Parathyroid adenoma (tissue), 2 donors: ENCODE measurements around the gene BEND6.

Source experiments
- H2AFZ ChIP-seq: fragments of 300-600 bp; sonication (generic); one replicate; pipeline ENCODE4 v1.7.0; 2017; ENCODE audit warnings: antibody characterized with exemption, mild to moderate bottlenecking
- H3K27ac ChIP-seq: fragments of 300-600 bp; sonication (generic); one replicate; pipeline ENCODE4 v1.7.0; 2017
- H3K27me3 ChIP-seq: fragments of 300-600 bp; sonication (generic); one replicate; pipeline ENCODE4 v1.7.0; 2017; ENCODE audit warnings: low read length; ENCODE audit not compliant: control insufficient read depth, insufficient read depth
- H3K36me3 ChIP-seq: fragments of 300-600 bp; sonication (generic); one replicate; pipeline ENCODE4 v1.7.0; 2017; ENCODE audit warnings: low read length; ENCODE audit not compliant: control insufficient read depth, insufficient read depth
- H3K4me1 ChIP-seq: fragments of 300-600 bp; sonication (generic); one replicate; pipeline ENCODE4 v1.7.0; 2017; ENCODE audit warnings: control low read depth
- H3K4me2 ChIP-seq: fragments of 300-600 bp; sonication (generic); one replicate; pipeline ENCODE4 v1.7.0; 2017; ENCODE audit warnings: low read length
- H3K4me3 ChIP-seq: fragments of 300-600 bp; sonication (generic); one replicate; pipeline ENCODE4 v1.7.0; 2017; ENCODE audit warnings: low read depth, low read length
- H3K79me2 ChIP-seq: fragments of 300-600 bp; sonication (generic); one replicate; pipeline ENCODE4 v1.7.0; 2017; ENCODE audit warnings: control low read depth
- H3K9ac ChIP-seq: fragments of 300-600 bp; sonication (generic); one replicate; pipeline ENCODE4 v1.7.0; 2017; ENCODE audit warnings: mild to moderate bottlenecking
- H3K9me3 ChIP-seq: fragments of 300-600 bp; sonication (generic); one replicate; pipeline ENCODE4 v1.7.0; 2017; ENCODE audit warnings: low read length; ENCODE audit not compliant: control insufficient read depth
- TF ChIP-seq, protein P1 (sequence below): fragments of 300-600 bp; sonication (generic); IDR thresholded peaks from one replicate; pipeline ENCODE4 v1.7.0; 2017; ENCODE audit warnings: antibody characterized with exemption, mild to moderate bottlenecking
- donor health status: primary hyperparathyroidism.

The BEND6 gene

DNA sequence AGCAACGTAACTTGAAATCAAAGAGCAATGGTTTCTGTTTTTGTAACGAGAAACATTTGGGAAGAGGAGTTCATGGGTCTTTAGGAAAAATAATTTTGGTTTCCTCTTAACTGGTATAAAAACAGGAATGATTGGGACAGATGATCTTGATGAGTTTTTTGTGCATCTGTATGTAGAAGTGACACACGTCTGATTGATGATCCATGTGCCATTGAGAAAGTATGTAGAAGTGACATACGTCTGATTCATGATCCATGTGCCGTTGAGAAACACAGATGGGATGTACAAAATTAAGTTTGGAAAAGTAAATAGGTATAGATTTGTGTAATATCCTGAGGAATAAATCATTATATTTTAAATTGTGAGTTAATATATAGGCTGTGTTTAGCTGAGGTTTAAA lies 93.7 kb downstream of the BEND6 start:
- Histone ChIP-seq H2AFZ (no peak overlapping the region), H3K9ac (no peak overlapping the region), H3K9me3 (no peaks in the 10 kb centered on the region), H3K79me2 (peaks cover 12% of the 10 kb centered on the region), H3K27ac (no peak overlapping the region), H3K36me3 (no peaks in the 10 kb centered on the region), H3K4me3 (no peak overlapping the region), H3K27me3 (no peaks in the 10 kb centered on the region), H3K4me1 (no peaks in the 10 kb centered on the region), H3K4me2 (no peak overlapping the region)
- TF ChIP-seq, protein P1, sequence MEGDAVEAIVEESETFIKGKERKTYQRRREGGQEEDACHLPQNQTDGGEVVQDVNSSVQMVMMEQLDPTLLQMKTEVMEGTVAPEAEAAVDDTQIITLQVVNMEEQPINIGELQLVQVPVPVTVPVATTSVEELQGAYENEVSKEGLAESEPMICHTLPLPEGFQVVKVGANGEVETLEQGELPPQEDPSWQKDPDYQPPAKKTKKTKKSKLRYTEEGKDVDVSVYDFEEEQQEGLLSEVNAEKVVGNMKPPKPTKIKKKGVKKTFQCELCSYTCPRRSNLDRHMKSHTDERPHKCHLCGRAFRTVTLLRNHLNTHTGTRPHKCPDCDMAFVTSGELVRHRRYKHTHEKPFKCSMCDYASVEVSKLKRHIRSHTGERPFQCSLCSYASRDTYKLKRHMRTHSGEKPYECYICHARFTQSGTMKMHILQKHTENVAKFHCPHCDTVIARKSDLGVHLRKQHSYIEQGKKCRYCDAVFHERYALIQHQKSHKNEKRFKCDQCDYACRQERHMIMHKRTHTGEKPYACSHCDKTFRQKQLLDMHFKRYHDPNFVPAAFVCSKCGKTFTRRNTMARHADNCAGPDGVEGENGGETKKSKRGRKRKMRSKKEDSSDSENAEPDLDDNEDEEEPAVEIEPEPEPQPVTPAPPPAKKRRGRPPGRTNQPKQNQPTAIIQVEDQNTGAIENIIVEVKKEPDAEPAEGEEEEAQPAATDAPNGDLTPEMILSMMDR: no peak

DNA sequence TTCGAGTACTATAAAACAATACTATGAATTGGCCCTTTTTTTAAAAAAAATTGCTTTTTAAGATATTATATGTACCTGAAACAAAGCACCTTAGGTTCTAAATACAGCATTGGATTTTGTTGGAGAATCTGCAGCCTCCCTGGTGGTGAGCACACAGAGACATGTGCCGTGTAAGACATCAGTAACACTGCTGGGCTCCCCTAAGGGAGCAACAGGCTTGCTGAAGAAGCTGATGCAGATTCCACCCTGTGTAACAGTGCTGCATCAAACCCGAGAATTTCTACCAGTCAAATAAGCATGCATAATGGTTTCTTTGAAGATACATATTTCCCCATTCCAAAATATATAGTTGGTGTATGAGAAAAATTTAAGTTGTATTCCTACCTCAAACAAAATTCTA lies 108.9 kb downstream of the BEND6 start:
- H3K4me2 ChIP-seq: no peak overlapping the region

DNA sequence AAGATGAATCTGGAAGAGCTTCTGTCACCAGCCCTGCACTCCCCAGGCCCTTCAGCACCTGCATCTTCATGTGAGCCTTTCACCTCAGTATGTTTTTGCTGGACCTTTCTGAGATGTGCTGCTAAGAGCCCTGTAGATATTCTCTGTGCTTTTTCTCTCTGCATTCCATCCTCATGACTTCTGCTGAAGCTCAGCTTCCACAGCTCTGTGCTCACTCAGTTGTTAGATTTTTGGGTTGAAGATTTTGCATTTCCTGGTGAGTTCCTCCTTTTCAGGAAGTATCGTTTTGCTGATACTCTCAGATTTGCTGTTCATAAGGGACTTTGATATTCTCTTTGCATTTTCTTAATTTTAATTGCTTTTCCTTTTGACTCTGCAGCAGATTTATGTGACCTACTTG lies 109.9 kb downstream of the BEND6 start:
- no peaks in the 10 kb centered on the region for H3K9me3 ChIP-seq
- no peak overlapping the region for H3K9ac ChIP-seq
- H3K36me3 ChIP-seq: no peaks in the 10 kb centered on the region

More for the DNA sequence above, 108.9 kb downstream of the BEND6 start:
- TF ChIP-seq, protein P1: no peak
- H3K9ac ChIP-seq: no peak overlapping the region
- no peaks in the 10 kb centered on the region for H3K36me3 ChIP-seq
- H2AFZ ChIP-seq: no peak overlapping the region
- no peaks in the 10 kb centered on the region for H3K9me3 ChIP-seq
- H3K4me1 ChIP-seq: no peaks in the 10 kb centered on the region
- H3K27ac ChIP-seq: no peak overlapping the region
- H3K27me3 ChIP-seq: no peaks in the 10 kb centered on the region
- H3K4me3 ChIP-seq: no peak overlapping the region
- H3K79me2 ChIP-seq: no peaks in the 10 kb centered on the region

DNA sequence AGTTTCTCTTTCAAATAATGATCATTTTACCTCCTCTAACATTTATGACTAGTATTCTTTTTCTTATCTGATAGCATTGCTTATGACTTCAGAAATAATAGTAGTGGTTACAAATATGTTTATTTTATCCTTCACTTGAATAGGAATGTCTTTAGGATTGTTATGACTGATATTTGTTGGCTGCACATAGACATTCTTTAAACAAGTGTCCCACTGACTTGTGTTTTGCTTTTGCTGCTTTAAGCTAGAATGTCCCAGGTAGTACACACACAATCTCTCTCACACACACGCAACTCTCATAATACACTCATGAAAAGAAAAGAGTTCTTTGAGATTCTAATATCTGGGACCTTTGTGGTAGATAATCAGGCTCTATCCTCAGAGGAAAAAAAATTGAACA lies 113.2 kb downstream of the BEND6 start:
- Histone ChIP-seq H2AFZ (no peak overlapping the region), H3K9me3 (no peaks in the 10 kb centered on the region)
- TF ChIP-seq, protein P1: no peak

More for the DNA sequence above, 109.9 kb downstream of the BEND6 start:
- no peaks in the 10 kb centered on the region for H3K27me3 ChIP-seq
- H3K27ac ChIP-seq: no peak overlapping the region
- H3K4me2 ChIP-seq: no peak overlapping the region
- no peak overlapping the region for H2AFZ ChIP-seq
- no peak overlapping the region for H3K4me3 ChIP-seq
- H3K79me2 ChIP-seq: no peaks in the 10 kb centered on the region
- TF ChIP-seq, protein P1: no peak
- H3K4me1 ChIP-seq: no peaks in the 10 kb centered on the region

DNA sequence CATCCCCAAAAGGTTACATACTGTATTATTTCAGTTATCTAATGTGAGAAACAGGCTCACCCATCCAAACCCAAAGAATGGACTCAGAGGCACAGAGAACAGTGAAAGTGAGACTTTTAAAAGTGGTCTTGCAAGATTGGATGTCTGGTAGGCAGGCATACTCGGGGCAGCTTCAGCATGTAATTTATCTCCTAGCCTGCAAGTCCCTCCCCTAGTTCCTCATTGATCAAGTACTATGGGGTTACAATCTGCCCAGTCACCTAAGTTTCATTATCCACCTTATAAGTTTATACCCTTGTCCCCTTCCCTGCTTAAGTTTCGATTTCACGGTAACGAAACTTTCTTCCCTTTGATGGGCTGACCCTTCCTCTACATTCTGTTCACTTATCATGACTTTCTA lies 114.3 kb downstream of the BEND6 start:
- TF ChIP-seq, protein P1: no peak
- no peak overlapping the region for H3K9ac ChIP-seq
- no peaks in the 10 kb centered on the region for H3K79me2 ChIP-seq
- H3K36me3 ChIP-seq: no peaks in the 10 kb centered on the region
- H3K4me1 ChIP-seq: no peaks in the 10 kb centered on the region
- no peak overlapping the region for H3K4me3 ChIP-seq
- H3K27me3 ChIP-seq: no peaks in the 10 kb centered on the region
- no peak overlapping the region for H2AFZ ChIP-seq
- H3K4me2 ChIP-seq: no peak overlapping the region
- no peak overlapping the region for H3K27ac ChIP-seq
- no peaks in the 10 kb centered on the region for H3K9me3 ChIP-seq

More for the DNA sequence above, 113.2 kb downstream of the BEND6 start:
- H3K9ac ChIP-seq: no peak overlapping the region
- H3K27me3 ChIP-seq: no peaks in the 10 kb centered on the region
- H3K79me2 ChIP-seq: no peaks in the 10 kb centered on the region
- H3K36me3 ChIP-seq: no peaks in the 10 kb centered on the region
- no peak overlapping the region for H3K27ac ChIP-seq
- H3K4me2 ChIP-seq: no peak overlapping the region
- no peaks in the 10 kb centered on the region for H3K4me1 ChIP-seq
- no peak overlapping the region for H3K4me3 ChIP-seq
